Left forelimb (tissue), 1 donor: ENCODE measurements around the gene NUPR1.
"Not testable (repeated sequence)": the region's sequence is repeated elsewhere in the genome, so short reads cannot be mapped to it uniquely, and the experiment has no call there.

Experiments used
- DNase-seq: peaks from one replicate; pipeline ENCODE4 v3.0.0-alpha.2; 2018; ENCODE audit warnings: low spot score

Gene NUPR1

DNA sequence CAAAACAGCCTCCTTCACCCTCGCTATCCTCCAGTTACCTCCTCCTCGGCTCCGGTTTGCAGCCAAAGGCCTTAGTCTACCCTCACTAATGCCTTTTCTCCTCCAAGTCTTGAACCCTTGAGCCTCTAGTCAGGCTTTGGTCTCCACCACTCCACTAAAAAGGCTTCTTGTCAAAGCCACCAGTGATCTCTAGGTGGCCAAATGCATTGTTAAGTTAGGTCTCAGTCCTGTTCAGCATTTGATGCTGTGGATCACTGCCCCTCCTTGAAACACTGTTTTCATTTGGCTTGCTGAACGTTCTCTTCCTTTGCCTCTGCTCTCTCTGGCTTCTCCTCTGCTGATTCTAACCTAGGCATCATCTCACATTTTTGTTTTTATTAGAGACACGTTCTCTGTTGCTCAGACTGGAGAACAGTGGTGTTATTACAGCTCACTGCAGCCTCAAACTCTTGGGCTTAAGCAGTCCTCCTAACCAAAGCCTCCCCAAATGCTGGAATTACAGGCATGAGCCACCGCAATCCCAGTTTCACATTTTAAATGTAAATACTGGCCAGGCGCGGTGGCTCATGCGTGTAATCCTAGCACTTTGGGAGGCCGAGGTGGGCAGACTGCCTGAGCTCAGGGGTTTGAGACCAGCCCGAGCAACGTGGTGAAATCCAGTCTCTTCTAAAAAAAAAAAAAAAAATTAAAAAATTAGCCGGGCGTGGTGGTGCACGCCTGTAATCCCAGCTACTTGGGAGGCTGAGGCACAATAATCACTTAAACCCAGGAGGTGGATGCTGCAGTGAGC is 16.1 kb upstream of the NUPR1 start:
- no peak for DNase-seq

GRCh38 chr16:28553776-28554633 is 15.2 kb upstream of the NUPR1 start, which contains the start of gene SGF29:
TSS of gene SGF29 (plus strand) at chr16:28553920. CDS start at chr16:28581070, 27,150 bp downstream.
- DNase-seq, result peak; percentile 94

DNA sequence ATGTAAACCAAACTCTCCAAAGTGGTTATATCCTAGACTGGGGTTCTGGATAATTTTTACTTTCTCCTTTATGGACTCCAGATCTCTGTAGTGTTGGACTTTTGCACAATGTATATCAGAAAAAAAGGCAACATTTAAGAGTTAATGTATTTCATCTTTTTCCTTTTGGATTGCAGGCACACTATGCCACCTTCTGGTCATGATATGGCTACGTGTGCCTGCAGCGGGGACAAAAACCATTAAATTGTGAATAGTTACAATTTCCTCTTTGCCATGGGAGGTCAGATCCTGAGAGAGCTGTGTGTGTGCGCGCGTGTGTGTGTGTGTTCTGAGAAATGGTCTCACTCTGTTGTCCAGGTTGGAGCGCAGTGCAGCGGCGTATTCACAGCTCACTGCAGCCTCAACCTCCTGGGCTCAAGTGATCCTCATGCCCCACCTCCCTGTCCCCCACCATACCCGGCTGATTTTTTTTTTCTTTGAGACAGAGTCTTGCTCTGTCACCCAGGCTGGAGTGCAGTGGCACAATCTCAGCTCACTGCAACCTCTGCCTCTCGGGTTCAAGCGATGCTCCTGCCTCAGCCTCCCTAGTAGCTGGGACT is 10.6 kb upstream of the NUPR1 start:
- no peak for DNase-seq

GRCh38 chr16:28548306-28548802 is 9.6 kb upstream of the NUPR1 start:
- DNase-seq, result no peak

DNA sequence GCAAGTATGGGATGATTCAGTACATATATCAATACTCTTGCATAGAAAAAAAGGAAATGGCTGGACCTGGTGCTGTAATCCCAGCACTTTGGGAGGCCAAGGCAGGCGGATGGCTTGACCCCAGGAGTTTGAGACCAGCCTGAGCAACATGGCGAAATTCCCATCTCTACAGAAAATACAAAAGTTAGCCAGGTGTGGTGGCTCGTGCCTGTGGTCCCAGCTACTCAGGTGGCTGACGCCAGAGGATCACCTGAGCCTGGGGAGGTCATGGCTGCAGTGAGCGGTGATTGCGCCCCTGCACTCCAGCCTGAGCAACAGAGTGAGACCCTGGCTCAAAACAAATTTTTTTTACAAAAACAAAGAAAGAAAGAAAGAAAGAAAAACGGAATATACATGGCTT is 7.9 kb upstream of the NUPR1 start:
- no peak for DNase-seq

- not testable (repeated sequence) for DNase-seq
Measured at GRCh38 chr16:28545964-28546363, 7.2 kb upstream of the NUPR1 start.

- DNase-seq, result no peak
Measured at GRCh38 chr16:28544998-28545397, 6.2 kb upstream of the NUPR1 start.

DNA sequence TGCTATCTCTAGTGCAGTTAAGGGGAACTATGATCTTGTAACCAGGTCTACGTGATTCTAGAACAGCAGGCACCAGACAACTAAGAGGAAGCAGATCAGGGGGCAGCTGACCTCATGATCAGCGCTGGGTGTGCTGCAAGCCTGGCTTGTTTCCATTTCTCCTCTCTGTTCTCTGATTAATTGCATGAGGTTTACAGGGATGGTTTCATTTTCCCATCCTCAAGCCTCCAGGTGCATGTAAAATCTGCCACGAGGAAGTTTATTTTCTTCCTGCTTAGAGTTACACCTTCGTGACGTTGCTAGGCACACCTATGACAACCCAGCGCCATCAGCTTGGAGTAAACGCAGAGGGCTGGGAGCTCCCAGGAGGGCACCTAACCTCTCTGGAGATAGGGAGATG is 4.3 kb upstream of the NUPR1 start:
- DNase-seq, result no peak

DNA sequence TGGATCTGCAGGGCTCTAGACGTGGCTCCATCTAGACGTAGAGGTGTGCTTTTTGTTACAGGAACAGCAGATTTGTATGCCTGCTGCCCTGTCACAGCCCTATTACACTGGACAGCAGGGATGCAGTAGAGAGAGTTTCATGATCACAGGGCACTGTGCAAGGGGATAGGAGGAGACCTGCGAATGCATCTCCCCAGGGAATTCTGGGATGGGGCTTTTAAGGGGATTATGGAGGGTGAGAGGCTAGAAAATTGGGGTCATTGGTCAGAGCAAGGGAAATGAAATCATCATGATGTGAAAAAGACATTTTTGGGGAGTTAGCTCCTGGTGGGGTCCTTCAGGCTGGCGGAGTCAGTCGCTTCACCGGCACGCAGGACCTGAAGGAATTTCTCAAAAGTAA is 3.9 kb upstream of the NUPR1 start:
- no peak for DNase-seq

DNA sequence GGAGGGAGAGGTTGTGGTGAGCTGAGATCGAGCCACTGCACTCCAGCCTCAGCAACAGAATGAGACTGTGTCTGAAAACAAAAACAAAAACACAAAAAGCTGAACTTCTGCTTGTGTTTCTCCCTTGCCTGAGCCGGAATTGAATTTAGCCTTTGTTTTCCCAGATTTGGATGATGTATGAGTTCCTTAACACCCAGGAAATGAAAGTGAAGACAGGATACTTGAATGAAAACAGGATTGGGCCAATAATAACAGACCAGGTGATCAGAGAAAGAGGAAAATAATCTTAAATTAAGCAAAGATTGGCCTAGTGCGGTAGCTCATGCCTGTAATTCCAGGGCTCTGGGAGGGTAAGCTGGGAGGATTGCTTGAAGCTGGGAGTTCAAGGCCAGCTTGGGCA is 1.6 kb upstream of the NUPR1 start:
- no peak for DNase-seq

DNA sequence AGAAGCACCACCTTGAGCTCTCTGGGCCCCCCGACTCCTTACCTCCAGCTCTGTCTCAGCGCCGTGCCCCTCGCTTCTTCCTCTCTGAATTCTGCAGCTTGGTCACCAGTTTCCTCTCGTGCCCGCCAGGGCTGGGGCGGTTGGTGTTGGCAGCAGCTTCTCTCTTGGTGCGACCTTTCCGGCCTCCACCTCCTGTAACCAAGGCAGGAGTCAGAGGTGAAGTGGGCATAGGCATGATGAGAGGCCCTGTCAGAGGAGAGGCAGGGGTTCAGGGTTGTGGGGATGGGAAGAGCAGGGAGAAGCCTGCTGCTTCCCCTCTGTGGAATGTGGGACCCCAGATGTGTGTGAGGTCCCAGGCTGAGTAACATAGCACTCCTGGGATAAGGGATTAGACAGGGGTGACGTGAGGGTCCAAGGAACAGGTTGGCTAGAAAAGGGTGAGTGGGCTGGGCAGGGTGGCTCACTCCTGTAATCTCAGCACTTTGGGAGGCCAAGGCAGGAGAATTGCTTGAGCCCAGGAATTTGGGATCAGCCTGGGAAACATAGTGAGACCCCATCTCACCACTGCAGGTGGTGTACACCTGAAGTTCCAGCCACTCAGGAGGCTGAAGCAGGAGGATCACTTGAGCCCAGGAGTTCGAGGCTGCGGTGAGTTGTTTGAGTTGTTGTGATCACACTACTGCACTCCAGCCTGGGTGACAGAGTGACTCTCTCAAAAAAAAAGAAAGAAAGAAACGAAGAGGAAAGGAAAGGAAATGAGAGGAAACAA is 626 bp downstream of the NUPR1 start:
- no peak for DNase-seq

GRCh38 chr16:28537076-28537475 is 1.7 kb downstream of the NUPR1 start:
- no peak for DNase-seq

- DNase-seq, result no peak
Measured at GRCh38 chr16:28534542-28535373, 4.0 kb downstream of the NUPR1 start.

DNA sequence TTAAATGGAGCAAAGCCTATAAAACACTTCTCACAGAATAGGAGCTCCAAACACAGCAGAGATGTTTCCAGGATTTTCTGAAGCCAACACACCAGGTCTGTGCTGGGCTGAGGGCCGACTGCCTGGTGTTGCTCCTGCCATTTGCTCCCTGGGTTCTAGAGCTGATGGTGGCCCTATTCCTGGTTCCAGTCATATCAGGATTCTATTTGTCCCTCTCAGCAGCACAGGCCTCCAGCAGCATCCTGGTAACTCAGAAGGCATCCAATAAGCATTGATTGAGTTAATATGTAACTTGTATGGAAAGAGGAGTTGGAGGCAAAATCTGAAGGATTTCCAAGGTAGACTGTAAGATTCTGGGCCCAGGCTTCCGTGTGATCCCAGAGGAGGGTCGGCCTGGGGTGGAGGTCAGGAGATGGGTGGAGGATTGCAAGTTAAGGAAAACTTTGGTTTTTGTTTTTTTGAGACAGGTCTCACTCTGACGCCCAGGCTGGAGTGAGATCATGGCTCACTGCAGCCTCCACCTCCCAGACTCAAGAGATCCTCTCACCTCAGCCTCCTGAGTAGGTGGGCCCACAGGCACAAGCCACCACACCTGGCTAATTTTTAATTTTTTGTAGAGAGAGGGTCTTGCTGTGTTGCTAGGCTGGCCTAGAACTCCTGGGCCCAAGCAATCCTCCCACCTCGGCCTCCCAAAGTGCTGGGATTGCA is 5.7 kb downstream of the NUPR1 start:
- DNase-seq, result no peak

DNA sequence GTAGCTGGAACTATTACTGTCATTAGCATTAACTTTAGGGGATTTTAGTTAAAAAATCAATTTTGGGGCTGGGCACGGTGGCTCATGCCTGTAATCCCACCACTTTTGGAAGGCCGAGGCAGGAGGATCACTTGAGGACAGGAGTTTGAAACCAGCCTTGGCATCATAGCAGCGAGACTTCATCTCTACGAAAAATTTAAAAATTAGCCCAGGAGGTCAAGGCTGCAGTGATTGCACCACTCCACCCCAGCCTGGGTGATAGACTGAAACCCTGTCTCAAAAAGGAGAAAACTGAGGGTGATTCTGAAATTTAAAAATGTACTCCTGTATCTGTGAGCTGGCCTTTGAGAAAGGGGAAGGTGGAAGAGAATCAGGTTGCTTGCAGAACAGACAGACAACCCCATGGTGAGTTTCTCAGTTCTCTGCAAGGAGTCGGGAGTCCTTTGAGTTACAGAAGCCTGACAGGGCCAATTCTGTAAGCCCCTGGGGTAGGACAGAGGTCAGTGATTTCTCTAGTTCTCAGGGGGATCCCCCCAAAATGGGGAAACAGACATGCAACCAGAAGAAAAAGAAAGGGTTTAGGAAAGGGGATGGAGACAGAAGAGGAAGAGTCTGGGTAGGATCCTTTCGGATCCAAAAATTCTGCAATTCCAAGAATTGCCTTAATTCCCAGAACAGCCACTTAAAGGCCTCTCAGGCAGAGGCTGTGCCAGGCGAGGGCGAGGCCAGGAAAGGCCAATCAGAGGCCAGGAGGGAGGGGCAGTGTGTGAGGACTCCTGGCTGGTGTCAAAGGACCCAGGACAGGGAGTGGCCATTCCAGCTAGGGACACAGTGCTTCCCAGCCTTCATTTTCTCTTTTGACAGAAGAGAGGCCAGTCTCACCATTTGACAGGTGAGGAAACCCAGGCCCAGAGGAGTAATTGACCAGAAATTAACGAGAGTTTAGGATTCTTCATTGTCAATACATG is 6.7 kb downstream of the NUPR1 start:
- DNase-seq, result no peak

- DNase-seq, result no peak
Measured at GRCh38 chr16:28529124-28529523, 9.7 kb downstream of the NUPR1 start.

DNA sequence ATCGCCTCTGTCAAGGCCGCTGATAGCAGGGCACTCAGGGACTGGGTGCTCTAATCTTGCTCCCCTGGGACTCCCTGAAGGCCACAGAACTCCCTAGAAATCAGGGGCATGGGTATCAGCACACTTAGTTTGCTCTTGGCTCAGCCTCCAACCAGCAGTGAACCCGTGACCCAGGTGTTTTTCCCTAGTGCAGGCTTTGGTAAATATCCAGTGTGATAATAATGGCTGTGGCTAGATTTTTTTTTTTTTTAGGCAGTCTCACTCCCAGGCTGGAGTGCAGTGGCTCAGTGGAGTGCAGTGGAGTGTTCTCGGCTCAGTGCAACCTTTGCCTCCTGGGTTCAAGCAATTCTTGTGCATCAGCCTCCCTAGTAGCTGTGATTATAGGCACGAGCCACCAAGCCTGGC is 10.3 kb downstream of the NUPR1 start:
- DNase-seq, result no peak

GRCh38 chr16:28527985-28528384 is 10.8 kb downstream of the NUPR1 start:
- DNase-seq, result no peak
